ENCODE results near the gene GPR62.
"Not testable (repeated sequence)": the region's sequence is repeated elsewhere in the genome, so short reads cannot be mapped to it uniquely, and the experiment has no call there.

Gene GPR62, protein sequence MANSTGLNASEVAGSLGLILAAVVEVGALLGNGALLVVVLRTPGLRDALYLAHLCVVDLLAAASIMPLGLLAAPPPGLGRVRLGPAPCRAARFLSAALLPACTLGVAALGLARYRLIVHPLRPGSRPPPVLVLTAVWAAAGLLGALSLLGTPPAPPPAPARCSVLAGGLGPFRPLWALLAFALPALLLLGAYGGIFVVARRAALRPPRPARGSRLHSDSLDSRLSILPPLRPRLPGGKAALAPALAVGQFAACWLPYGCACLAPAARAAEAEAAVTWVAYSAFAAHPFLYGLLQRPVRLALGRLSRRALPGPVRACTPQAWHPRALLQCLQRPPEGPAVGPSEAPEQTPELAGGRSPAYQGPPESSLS

DNA sequence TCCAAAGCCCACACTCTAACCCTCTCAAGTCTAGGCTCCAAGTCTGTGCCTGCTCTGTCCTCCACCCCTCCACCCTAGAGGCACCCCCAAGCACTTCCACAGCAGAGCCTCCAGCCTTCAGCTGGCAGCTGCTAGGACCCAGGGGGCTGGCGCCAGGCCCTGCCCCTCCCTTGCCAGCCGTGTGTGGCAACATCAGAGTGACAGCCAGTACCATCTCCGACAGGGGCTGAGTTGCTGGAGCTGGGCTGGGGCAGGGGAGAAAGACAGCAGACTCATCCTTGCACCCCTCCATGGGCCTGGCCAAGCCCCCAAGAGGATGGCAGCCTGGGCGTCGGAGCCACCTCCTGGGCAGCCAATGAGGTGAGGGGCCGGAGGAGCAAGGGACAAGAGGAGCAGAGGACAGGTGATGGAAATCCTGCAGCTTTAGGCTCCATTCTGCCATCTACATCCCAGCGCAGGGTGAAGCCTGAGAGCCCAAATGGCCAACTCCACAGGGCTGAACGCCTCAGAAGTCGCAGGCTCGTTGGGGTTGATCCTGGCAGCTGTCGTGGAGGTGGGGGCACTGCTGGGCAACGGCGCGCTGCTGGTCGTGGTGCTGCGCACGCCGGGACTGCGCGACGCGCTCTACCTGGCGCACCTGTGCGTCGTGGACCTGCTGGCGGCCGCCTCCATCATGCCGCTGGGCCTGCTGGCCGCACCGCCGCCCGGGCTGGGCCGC, at the start of gene GPR62:
TSS of gene GPR62 (plus strand) at position 207 of the 718 bp plus-strand sequence. CDS start at position 479, 272 bp downstream.
- DNase-seq, result no peak

DNA sequence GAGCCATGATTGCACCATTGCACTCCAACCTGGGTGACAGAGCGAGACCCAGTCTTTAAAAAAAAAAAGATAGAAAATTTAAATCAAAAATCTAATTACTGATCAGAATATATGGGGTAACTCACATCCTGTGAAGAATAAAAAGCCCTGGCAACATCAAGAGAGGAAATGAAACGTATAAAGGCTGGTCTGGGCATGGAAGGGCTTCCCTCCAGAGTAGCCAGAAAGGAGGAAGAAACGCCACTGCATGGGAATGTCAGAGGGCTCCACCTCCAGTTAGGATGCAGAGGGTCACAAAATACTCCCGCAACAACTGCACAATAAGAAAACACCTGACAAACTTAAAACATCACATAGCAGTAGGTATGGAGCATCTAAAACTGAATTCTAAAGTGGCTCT, 47.2 kb upstream of the GPR62 start:
- no peak for DNase-seq

DNA sequence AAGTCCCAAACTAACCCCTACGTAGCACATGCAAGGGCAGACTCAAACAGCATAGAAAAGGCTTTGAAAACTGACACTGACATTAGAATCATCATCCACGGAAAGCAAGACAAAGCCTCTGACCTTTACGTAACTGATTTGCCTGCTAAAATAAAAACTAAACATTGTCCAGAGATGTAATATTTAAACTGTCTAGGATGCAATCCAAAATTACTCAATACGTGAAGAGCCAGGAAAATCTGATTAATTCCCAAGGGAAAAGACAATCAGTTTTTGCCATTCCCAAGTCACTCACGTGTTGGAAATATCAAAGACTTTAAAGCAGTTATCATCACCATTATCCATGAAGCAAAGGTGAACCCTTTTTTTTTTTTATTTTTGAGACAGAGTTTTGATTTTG, 38.8 kb upstream of the GPR62 start:
- no peak for DNase-seq

DNA sequence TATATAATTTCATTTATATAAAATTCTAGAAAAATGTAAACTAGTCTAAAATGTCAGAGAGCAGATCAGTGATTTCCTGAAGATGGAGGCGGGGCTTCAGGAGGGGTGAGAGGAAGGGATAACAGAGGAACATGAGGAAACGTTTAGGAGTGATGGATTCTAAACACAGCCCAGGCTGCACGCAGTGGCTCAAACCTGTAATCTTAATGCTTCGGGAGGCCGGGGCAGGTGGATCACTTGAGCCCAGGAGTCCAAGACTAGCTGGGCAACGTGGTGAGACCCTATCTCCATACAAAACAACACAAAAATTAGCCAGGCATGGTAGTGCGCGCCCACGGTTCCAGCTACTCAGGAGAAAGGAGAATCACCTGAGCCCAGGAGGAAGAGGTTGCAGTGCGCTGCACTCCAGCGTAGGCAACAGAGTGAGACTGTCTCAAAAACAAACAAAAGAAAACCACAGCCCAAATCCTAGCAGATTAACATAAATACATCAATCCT, 34.1 kb upstream of the GPR62 start:
- DNase-seq, result no peak

DNA sequence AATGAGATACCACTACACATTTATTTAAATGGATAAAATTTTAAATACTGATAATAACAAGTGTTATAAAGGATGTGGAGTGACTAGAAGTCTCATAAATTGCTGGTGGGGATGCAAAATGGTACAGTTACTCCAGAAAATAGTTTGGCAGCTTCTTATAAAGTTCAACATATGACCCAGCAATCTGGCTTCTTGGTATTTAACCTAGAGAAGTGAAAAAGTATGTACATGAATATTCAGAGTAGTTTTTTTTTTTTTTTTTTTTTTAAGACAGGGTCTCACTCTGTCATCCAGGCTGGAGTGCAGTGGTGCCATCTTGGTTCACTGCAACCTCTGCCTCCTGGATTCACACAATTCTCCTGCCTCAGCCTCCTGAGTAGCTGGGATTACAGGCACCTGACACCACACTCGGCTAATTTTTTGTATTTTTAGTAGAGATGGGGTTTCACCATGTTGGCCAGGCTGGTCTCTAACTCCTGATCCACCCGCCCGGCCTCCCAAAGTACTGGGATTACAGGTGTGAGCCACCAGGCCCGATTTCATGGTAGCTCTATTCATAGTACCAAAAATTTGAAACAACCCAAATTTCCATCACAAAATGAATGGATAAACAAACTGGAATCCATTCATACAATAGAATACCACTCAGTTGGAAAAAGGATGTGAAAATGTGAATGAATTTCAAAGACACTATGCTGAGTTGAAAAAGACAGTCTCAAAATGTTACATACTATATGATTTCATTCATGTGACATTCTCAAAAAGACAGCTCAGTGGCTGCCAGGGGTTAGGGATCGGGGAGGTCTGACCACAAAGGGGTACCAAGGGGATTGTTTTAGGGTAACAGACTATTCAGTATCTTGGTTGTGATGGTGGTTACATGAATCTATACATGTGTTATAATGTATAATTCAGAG, 27.9 kb upstream of the GPR62 start:
- DNase-seq, result no peak

DNA sequence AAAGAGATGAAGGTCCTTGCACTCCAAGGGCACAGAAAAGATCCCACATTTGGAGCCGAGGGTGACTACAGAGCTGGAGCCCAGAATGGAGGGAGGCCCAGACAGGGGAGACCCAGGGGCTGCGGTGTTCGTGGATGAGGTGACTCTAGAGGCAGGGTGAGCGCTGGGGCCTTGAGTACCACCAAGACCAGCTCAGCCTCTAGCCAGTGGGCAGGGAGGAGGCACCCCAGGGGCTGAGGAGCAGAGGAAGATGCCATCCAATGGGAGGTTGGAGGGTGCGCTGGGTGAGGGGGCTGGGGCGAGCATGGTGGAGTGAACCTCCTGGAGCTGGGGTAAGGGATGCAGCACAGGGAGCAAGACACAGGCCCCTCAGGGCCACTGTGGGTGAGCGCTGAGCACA, 26.7 kb upstream of the GPR62 start:
- no peak for DNase-seq

DNA sequence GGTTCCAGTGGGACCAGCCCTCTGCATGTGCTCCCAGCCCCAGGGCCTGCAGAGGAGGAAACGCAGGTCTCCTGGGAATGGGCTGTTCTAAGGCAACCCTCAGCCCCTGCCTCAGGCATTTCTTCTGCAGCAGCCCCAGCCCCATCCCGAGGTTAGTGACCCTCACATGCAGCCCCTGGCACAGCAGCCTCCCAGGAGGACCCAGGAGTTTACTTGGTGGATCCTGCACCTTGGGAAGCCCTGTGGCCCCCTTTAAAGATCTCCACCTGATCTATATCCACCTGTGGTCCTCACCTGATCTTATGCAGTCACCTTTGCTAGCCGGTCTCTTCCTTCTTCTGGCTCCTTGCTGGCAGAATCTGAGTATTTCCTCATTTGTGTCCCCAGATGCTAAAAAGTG, 26.2 kb upstream of the GPR62 start:
- DNase-seq, result not testable (repeated sequence)

DNA sequence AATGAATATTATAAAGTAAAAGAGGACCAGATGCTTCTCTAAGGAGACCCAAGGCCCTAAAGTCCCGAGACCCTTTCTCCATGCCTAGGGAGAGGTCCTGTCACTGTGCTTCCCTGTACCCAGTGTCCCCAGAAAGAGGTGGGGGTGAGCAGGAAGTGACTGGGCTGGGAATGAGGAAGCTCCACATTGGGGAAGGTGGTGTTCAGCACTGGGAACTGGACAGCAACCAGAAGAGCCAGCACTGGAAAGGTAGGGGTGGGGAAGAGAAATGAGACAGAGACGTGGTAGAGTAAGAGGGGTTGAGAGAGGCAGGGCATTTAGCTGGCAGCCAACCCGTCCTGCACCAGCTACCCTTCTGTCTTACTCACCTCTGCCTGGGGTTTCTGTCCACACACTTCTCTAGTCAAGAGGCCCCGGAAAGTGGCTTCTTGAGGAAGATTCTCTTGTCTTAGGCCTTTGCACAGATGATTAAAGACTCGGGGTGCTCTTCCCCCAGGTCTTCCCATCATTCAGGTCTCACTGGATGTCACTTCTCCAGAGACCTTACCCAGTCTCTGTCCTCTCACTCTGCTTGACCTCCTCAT, 25.7 kb upstream of the GPR62 start:
- DNase-seq, result no peak

DNA sequence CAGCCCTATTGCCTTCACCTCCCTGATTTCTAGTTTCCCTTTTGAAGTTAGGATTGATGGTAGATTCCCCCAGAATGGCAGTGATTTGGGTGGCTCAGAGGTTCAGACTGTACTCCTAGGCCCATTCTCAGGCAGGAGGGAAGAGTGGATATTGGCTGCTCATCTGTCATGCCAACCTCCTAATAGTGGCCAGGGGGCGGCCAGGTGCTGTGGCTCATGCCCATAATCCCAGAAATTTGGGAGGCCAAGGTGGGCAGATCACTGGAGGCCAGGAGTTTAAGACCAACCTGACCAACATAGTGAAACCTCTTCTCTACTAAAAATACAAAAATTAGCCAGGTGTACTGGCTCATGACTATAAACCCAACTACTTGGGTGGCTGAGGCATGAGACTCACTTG, 24.7 kb upstream of the GPR62 start:
- no peak for DNase-seq

DNA sequence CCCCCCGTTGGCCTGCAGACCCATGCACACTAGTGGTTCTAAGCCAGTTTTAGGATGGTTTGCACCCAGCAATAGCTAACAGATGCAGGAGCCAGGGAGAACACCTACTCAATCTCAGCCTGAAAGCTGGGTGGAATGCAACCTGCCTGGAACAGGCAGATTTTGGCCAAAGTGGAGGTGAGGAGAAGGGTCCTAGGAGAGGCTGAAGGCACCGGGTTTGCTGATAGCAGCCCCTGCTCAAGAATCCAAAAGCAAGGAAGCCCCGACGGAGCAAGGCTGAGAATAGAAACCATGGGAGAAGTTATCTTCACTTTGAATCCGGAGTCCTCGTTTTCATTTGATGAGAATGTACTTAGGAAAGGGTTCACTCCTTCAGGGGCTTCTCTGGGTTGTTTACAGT, 23.4 kb upstream of the GPR62 start:
- DNase-seq, result no peak

DNA sequence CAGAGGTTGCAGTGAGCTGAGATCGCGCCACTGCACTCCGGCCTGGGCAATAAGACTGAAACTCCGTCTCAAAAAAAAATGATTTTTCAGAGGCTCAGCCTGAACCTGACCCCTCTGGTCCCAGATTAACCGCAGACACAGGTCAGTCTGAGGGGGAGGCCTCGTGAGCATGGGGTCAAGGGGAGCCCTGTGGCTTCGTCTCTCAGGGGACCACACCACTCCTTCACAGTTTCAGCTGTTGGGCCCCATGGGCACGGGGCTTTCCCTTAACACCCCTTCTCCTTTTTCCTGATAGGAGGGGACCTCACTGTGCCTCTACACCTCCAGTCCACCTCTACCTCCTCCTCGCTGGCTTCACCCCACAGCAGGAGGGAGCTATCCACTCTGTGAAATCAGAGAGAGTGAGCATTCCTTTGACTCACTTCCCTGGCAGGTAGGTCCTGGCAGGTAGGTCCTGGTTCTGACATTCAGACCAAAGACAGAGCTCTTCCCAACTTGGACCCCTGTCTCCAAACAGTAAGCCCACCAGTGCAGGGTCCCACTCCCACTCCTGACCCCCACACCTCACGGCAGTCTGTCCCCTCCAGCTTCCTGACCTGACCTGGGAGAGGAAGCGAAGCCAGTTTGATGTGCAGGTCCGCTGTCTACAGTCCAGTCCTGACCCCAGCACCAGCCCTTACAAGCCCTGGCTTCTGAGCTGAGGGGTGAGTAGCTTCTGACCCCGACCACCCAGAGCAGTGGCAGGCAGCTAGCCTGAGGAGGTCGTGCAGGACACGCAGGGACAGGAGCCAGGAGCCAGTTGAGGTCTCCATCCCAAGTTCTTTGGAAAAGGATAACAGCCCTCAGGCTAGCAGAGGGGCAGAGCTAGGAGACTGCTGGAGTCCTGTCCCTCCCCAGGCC, 22.5 kb upstream of the GPR62 start:
- DNase-seq, result no peak

DNA sequence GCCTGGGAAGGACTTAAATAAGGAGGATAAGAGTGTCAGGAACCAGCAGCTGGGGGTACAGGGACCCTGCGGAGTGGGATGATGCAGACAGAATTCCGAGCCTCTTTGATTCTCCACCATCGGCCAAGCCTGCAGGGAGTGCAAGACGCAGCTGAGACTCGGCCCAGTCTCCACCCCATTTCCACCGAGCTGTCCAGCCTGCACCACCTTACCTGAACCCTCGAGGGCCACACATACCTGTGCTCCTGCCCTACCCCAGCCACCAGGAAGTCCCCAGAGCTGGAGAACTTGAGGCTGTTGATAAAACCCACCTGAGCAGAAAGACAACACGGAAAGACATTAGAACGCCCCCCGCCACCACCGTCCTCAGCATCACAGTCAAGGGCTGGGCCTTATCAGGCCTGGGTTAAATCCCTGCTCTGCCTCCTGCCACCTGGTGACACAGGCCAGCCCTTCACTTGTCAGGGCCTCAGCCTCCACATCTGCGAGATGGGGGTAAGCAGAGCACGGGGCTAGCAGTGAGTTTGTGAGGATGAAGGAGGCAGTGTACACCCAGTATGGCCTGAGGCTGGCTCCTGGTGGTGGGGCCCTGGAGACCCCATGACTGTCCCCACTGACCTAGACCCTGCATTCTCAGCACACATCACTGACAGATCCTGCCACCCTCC, 21.6 kb upstream of the GPR62 start:
- no peak for DNase-seq

DNA sequence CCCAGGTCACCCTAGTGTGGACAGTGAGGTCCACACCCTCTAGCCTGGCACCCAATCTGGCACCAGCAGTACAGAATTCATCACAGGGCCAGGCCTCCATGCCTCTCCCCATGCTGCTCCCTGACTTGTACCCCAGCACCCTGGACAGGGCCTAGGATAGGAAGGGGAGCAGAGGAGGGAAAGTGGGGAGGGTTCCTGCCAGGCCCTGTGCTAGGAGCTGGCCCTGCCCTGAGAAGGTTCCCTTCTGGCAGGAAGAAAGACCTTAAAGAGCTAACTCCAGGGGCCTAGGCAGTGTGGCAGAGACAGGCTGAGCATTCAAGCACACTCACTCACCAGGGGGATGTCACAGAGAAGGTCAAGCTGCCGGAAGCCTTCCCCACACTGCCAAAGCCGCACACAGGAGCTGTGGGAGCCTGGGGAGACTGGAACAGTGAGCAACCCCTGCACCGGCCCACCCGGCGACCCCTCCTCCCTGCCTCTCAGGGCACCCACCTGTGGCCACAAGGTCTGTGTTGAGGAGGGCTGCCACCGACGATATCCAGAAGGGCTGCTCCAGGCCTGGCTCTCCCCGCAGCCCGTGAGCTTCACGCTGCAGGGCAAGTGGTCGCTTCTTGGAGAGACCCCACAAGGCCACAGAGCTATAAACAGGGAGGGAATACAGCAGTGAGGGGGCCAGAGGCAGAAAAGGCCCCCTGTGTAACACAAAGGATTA, 20.9 kb upstream of the GPR62 start:
- DNase-seq, result no peak

DNA sequence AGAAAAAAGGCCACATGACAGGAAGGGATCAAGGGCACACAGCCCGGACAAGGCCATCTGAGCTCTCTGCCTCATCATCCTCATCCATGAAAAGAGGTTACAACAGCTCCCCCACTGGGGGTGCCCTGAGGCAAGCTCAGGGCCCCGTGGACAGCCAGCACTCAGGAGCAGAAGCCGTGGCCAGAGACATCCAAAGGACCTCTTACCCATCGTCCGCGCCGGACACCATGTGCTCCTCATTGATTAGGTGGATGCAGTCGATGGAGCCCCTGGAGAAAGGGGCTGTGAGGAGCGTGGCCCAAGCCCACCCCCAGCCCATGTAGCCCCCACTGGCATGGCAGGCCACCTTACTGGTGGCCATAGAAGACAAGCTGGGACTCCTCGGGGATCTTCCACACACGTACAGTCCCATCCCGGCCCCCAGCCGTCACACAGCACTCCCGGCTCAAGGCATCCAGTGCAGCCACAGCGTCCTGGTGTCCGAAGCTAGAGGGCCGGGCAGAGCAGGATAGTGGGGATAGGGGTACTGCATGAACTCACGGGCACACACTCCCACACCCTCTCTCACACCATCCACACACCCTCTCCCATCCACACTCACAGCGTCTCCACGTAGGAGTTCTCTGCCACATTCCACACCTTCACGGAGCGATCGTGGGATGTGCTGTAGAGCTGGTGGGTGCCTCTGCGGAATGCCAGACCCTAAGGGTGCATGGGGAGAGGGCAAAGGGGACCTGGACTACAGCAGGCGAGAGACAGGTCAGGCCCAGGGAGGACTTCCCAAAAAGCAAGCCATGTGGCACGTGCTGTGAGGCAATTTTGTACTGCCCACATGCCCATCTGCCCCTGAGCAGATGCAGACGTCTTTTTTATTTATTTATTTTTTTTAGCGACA, 19.9 kb upstream of the GPR62 start:
- no peak for DNase-seq

DNA sequence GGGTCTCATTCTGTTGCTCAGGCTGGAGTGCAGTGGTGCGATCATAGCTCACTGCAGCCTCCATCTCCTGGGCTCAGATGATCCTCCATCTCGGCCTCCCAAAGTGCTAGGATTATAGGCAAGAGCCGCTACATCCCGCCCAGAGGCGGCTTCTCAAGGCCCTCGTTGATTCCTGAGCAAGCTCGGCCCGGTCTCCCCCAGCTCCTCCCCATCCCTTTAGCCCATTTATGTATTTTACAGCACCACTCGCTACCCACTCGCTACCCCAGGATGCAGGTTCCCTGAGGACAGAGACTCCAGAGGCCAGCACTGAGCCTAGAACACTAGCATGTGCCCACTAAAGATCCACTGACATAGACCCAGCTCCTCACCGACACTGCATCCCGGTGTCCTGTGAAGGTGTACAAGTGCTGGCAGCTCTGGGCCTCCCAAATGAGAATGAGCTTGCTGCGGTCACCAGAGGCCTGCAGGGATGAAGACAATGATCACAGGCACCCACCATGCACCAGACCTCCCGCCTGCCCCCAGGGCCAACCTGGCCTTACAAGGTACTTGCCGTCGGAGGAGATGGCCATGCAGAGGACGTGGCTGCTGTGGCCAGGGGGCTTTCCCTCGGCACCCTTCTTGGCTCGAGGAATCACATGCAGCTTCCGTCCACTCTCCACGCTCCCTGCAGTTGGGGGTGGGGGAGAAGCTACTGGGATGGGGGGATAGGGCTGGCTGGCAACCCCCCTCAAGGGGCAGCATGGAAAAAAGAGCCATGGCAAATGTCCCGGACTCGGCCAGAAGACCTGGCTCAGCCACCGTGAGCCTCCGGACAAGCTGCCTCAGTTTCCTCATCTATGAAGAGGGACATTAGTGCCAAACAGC, 19.1 kb upstream of the GPR62 start:
- no peak for DNase-seq

DNA sequence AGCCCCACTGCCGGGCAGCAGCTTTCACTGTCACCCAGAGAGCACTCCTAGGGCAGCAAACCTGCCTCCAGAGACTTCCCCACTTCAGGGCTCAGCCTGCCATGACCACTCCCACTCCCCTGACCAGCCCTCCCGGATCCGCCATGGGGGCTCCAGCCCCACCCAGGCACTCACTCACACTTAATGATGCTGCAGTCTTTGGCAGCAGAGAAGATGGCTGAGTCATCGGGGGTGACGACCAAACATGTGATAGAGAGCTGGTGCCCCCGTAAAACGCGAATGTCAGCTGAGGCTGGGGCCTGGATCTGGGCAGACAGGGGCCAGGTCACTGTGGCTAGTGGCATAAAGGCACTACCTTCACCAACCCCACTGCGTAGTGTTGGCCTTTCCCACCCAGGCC, 18.2 kb upstream of the GPR62 start:
- DNase-seq, result no peak

DNA sequence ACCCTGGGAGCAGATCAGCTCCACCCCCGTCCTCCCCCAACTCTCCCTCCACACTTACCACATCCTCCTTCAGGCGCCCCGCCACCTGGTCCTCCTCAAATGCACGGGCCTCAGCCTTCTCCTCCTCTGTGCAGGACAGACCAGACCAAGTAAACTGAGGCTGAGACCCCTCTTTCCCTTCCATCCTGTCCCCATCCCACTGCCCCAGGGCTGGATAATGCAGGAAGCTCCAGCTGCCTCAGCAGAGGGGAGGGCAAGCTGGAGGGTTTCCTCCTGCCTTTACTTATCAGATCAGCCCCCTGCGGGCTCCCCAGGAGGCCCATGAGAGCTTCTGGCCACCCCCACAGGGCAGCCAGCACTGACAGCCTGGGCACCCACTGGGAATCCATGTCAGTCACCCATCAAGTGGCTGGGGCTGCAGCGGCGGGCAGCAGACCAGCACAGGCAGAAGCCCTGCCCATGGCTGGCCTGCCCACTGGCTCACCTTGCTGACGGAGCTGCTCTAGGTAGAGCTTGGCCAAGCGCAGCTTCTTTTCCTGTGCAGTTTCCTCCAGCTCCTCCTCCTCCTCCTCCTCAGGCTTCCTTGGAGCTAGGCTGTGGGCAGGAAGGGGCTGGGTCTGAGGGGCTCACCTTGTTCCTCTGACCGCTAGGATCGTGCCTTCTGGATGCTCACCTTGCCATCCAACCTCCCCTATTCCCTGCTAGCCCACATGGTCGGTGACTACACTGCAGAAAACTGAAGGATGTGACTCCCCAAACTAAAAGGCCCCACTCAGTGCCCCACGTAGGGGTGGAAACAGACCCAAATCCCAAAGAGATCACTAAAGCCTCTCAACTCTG, 17.4 kb upstream of the GPR62 start:
- DNase-seq, result no peak

Data from CD4-positive, alpha-beta T cell treated with Interleukin-17A for 4 hours (primary cell).